K562 (cell line): Measurements from ENCODE around the gene ANO1.

Experiments
- CTCF ChIP-seq, 3 experiments: IDR thresholded peaks in 2 of 3; conservative IDR thresholded peaks in 1 of 3; 2 replicates each; pipeline ENCODE4 v1.5.1; 2011 to 2012; ENCODE audit warnings: low read length in 3 of 3, mild to moderate bottlenecking in 3 of 3, control low read depth in 2 of 3, improper control_type of control experiment in 1 of 3, inconsistent platforms in 1 of 3, low read depth in 1 of 3, mixed read lengths in 1 of 3, moderate library complexity in 1 of 3; ENCODE audit not compliant: insufficient read depth in 2 of 3
- HDAC2 ChIP-seq: fragments of 450-650 bp; IDR thresholded peaks from 2 replicates; pipeline ENCODE4 v1.6.1; 2016; ENCODE audit warnings: mild to moderate bottlenecking
- MLX ChIP-seq, 2 experiments: fragments of 450-650 bp in 1 of 2; sonication (generic) in 1 of 2; formaldehyde crosslinking; conservative IDR thresholded peaks; 2 replicates each; pipeline versions ENCODE4 v1.4.0 to v1.8.1; 2020 to 2022; ENCODE audit warnings: mild to moderate bottlenecking in 1 of 2, missing genetic modification reagents in 1 of 2
- ZNF592 ChIP-seq: fragments of 450-650 bp; IDR thresholded peaks from 2 replicates; pipeline ENCODE4 v1.6.1; 2017; ENCODE audit warnings: antibody characterized with exemption, mild to moderate bottlenecking
- ZSCAN29 ChIP-seq: fragments of 450-650 bp; IDR thresholded peaks from 2 replicates; pipeline ENCODE4 v1.6.1; 2017
- TF ChIP-seq, protein P1 (sequence below), 2 experiments: fragments of 450-650 bp; IDR thresholded peaks; 2 replicates each; pipeline ENCODE4 v1.6.1; 2016

- no peak for TF ChIP-seq CTCF (IDR thresholded peaks at IDR 0.05 in 2 of 3, conservative IDR thresholded peaks at IDR 0.05 in 1 of 3; ENCODE audit: insufficient read depth in 2 of 3, low read depth in 1 of 3, low read length in 3 of 3)
- TF ChIP-seq ZNF592 = no peak
- TF ChIP-seq HDAC2 = no peak
- no peak for TF ChIP-seq ZSCAN29
- TF ChIP-seq, protein P1, sequence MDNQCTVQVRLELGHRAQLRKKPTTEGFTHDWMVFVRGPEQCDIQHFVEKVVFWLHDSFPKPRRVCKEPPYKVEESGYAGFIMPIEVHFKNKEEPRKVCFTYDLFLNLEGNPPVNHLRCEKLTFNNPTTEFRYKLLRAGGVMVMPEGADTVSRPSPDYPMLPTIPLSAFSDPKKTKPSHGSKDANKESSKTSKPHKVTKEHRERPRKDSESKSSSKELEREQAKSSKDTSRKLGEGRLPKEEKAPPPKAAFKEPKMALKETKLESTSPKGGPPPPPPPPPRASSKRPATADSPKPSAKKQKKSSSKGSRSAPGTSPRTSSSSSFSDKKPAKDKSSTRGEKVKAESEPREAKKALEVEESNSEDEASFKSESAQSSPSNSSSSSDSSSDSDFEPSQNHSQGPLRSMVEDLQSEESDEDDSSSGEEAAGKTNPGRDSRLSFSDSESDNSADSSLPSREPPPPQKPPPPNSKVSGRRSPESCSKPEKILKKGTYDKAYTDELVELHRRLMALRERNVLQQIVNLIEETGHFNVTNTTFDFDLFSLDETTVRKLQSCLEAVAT (IDR thresholded peaks at IDR 0.05) = no peak
- TF ChIP-seq MLX (CRISPR knock-in tag; conservative IDR thresholded peaks at IDR 0.05) = no peak
These were observed 68.9 kb downstream of the ANO1 start for GRCh38 chr11:70146895-70147520.
